HG02970 (cell line): ENCODE results near the gene RFX5.

Source experiments
- ATAC-seq: cut with Tn5 transposase; IDR thresholded peaks from one replicate; pipeline ENCODE4 v1.9.1; 2021; ENCODE audit warnings: mild to moderate bottlenecking, moderate library complexity, moderate number of reproducible peaks; ENCODE audit not compliant: unreplicated experiment, low FRiP score

The RFX5 gene

GRCh38 chr1:151325646-151326429 lies 21.2 kb downstream of the RFX5 start:
- no peak for ATAC-seq

- ATAC-seq = no peak
These were observed 21.8 kb downstream of the RFX5 start for GRCh38 chr1:151325231-151325630.

- ATAC-seq = no peak
These were observed 22.6 kb downstream of the RFX5 start for GRCh38 chr1:151324390-151324930.

- ATAC-seq = no peak
These were observed 28.1 kb downstream of the RFX5 start for GRCh38 chr1:151318975-151319374.

- no peak for ATAC-seq
These were observed 31.4 kb downstream of the RFX5 start for GRCh38 chr1:151315565-151316235.

- no peak for ATAC-seq
These were observed 32.7 kb downstream of the RFX5 start for GRCh38 chr1:151314137-151314875.

GRCh38 chr1:151313501-151313900 lies 33.6 kb downstream of the RFX5 start:
- ATAC-seq = no peak

- ATAC-seq = no peak
These were observed 34.2 kb downstream of the RFX5 start for GRCh38 chr1:151312826-151313225.

GRCh38 chr1:151312411-151312810 lies 34.6 kb downstream of the RFX5 start:
- no peak for ATAC-seq

GRCh38 chr1:151311589-151312331 lies 35.3 kb downstream of the RFX5 start:
- no peak for ATAC-seq

GRCh38 chr1:151311011-151311410 lies 36.0 kb downstream of the RFX5 start:
- no peak for ATAC-seq

GRCh38 chr1:151309811-151310323 lies 37.2 kb downstream of the RFX5 start:
- no peak for ATAC-seq

GRCh38 chr1:151294742-151295462 lies 52.1 kb downstream of the RFX5 start:
- no peak for ATAC-seq

- ATAC-seq = no peak
These were observed 54.0 kb downstream of the RFX5 start for GRCh38 chr1:151293093-151293492.

GRCh38 chr1:151292207-151293030 lies 54.6 kb downstream of the RFX5 start:
- ATAC-seq = no peak

GRCh38 chr1:151290709-151291303 lies 56.2 kb downstream of the RFX5 start:
- ATAC-seq = no peak
